GM19023 (cell line): Measurements from ENCODE around the gene SLC25A51.
A peak's percentile ranks its signal among the peaks of the same experiment; 100 is the strongest.
"Not testable (repeated sequence)": the region's sequence is repeated elsewhere in the genome, so short reads cannot be mapped to it uniquely, and the experiment has no call there.

ENCODE experiments used
- ATAC-seq: cut with Tn5 transposase; IDR thresholded peaks from one replicate; pipeline ENCODE4 v1.9.1; 2021; ENCODE audit warnings: mild to moderate bottlenecking, moderate library complexity; ENCODE audit not compliant: unreplicated experiment

The SLC25A51 gene

DNA sequence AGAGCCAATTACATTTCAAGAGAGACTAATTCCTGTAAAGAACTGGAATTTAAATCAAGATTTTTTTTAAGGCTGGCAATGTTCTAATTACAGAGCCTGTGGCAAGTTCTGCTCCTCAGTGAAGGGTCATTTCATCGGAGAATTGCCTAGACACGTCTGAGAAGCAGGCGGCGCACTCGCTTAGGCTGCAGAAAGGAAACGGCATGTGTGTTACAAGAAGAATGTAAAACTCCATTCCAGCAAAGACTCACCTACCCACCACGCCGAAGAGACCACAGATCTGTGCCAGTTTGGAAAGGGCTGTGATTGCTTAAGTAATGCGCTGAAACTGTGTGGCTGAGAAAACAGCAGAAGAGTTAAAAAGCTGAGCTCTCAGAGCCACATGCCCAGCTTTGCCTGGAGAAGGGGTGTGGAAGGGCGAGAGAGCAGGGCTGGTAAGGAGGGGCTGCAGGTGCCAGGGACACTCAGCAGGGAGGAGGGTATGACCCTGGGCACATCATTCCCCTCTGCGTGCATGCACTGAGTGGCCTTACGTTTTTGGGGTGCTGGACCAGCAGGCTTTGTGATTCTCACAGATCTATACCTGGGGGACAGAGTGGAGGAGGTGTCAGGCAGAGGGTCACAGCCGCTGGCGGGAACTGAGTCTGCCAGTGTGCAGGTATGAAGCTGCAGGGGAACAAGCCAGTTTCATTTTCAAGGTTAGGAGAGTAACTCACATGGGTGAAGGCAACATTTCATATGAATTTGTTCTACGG lies 17.8 kb upstream of the SLC25A51 start:
- ATAC-seq = no peak

DNA sequence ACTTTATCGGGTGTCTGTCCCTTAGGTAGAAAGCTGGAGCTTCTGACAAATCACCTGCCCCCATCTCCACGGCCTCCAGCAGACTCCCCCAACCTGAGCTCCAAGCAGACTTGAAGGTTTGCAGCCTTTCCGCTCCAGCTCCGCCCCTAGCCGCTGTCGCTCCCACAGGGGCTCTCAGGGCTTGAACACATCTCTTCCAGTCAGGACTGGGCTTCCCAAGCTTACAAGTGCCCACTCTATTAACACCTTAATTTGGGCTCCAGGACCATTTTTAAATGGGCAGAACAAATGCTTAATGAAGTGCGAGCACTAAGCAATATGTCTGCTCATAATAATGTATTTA lies 17.2 kb upstream of the SLC25A51 start:
- ATAC-seq = no peak

DNA sequence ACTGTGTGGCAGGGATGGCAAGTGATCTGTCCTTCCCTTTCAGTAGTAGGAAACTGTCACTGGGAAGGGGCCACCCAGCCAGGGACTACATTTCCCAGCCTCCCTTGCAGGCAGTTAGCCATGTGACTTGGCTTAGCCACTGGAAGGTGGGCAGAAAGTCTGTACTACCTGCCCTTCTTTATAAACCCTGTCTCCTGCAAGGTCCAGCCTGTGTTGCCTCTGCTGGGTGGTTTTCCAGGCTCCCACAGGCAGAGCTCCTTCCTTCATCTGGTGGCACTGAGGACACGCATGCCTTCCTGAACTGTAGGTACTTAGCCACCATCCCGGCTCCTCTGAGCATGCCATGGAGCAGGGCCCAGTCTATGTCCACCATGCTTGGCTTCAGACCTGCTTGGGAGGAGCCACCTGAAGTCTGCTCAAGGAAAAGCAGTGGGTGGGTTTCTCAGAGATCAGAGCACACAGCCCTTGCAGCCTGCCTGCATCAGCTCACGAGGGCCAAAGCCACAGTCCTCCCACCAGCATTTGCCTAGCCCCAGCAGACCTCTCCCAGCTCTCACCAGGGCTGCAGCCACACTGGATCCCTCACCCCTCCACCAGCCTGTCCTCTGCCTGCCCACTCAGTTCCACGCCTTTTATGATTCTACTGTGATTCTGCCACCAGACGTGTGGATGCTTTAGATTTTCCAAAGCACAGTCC lies 16.7 kb upstream of the SLC25A51 start:
- ATAC-seq = peak; percentile 65

DNA sequence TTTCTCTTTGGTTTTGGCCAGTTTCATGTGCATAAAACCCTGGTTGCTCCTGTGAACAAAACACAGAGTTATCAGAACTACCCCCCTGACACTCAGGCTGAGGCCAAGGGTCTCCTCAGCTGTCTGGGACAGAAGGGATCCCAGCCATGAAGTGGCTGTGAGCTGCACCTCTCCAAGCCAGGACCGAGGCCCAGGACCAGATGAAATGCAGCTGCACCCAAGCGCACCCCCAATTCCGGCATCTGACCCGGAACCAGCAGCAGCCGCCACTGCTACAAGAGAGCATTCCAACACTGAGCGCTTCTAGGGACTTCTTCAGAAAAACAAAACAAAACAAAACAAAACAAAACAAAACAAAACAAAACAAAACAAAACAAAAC lies 16.0 kb upstream of the SLC25A51 start:
- ATAC-seq = no peak

DNA sequence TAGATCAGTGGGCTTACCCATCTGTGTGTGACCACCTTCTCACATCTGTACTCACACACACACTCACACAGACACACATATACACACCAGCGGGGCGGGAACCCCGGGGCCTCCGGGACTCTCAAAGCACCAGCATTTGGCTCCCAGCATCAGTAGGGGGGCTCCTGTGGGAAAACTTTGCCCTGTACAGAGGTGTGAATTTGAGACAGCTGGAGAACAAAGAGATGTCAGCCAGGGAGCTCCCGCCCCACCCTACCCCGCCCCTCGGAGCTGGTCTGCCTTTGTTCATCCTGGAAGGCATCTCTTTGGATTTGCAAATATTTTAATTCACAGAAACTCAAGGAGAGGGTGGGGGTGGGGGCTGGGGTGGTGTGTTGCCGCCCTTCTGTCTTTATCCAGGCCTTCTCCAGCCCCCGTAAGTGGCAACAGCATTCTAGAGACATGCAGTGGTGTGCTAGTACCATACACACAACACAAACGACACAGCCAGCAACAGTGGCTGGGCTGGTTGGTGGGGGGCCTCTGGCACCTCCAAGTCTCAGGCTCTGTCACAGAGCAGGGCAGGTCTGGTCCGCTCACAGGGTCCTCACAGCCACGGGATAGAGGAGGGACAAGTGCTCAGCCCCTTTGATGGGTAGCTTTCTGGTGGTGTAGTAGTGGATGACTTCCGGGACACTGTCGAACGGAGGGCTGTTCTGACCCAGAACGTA lies 15.5 kb upstream of the SLC25A51 start:
- no peak for ATAC-seq

GRCh38 chr9:37918665-37919170 lies 14.8 kb upstream of the SLC25A51 start:
- ATAC-seq = no peak

- ATAC-seq = no peak
These were observed 14.1 kb upstream of the SLC25A51 start for GRCh38 chr9:37917801-37918664.

GRCh38 chr9:37917313-37917731 lies 13.4 kb upstream of the SLC25A51 start:
- ATAC-seq = no peak

DNA sequence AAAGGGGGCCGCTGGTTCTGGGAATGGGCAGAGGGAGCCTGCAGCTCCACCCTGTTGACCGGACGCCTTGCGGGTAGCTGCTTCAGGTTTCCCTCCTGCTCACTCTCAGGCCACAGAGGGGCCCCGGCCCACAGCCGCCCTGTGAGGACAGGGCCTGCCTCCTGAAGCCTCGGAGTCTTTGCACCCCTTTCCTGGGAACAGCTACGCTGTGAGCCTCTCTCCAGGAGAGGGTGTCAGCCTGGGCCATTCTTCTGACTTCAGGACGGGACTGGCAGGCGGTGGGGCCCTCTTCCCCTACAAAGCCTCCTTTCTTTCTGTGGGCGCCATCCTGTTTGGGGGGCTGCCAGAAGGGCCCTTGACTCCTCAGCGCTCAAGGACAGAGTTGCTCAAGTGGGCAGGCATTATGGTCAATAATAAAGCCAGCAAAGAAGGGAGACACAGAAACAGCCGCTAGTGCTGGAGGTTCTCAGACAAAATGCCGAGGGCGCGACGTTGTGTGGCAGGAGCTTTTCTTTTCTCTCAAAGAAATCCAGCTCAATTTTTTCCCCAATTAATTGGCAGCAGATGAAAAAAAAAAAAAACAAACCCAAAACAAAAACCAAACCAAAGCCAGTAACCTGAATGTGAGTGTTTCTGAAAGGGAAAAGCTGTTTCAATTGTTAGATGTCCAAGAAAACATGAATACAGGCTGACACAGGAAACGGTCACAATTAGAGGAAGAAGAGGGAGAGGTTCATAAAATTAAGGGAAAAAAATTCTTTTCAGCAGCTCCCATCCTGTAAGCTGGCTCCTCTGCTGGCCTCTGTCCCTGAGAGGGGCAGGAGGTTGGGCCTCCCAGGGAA lies 12.8 kb upstream of the SLC25A51 start:
- no peak for ATAC-seq

GRCh38 chr9:37915911-37916470 lies 12.1 kb upstream of the SLC25A51 start:
- no peak for ATAC-seq

- ATAC-seq = no peak
These were observed 10.9 kb upstream of the SLC25A51 start for GRCh38 chr9:37914701-37915358.

DNA sequence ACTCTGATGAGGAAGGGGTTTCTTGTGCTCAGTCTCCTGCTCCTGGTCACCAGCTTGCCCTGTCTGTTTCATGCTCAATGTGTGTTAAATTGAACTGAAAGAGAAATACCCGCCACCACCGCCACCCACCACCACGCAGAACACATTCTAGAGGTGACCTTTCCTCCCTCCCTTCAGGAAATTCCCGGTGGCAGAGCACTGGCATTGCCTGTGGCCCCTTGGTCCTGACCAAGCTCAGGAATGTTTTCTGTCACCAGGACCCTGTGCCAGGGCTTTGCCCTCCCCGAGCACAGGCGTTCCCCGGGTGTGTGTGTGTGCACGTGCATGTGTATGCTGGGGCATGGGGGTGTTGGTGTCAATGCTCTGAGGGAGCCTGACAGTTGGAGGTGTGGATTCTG lies 10.2 kb upstream of the SLC25A51 start:
- no peak for ATAC-seq

DNA sequence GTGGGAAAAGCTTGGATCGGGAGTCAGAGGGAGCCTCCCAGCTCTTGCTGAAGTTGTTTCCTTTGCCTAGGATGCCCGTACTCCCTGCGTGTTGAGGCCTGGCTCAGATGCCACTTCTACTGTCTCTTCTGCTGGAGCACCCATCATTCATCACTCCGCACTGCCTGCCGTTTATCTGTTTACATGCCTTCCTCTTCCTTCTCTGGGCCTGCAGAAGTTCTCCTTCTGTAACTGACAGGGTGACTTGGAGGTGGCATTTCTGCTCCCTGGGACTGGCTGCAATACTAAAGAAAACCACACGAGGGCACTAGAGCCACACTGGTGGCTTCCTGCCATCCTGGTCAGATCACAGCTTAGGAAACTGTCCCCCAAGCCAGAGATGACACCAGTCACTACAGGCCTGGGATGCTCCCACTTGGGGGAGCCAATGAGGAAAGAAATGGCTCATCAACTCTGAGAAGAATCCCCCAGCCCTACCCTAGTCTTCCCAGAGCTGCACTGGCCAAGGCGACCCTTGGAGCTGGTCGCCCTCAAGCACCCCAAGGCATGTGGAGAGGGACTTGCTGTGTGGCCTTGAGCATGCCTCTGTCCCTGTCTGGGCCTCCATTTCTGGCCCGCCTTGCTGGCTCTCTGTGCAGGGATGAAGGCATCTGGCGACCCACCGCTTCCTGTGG lies 9.7 kb upstream of the SLC25A51 start:
- peak; percentile 76 for ATAC-seq

DNA sequence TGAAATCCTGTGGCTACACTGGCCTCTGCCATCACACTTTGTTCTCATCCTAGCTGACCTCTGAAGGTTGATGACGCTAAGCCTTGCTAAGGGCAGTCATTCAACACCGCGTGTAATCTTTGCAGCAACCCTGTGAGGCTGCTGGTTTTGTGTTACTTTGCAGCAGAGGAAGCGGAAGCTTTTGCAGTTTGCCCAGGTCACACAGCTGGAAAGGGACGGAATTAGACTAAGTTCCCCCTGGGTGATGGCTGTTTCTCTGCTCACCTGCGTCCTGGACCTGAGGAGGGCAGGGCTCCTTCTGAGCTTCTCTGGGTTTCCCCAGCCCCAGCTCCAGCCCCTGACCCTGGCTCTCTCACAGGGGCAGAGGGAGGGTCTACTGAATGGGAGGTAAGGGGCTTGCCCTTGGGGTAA lies 7.3 kb upstream of the SLC25A51 start:
- ATAC-seq = no peak

DNA sequence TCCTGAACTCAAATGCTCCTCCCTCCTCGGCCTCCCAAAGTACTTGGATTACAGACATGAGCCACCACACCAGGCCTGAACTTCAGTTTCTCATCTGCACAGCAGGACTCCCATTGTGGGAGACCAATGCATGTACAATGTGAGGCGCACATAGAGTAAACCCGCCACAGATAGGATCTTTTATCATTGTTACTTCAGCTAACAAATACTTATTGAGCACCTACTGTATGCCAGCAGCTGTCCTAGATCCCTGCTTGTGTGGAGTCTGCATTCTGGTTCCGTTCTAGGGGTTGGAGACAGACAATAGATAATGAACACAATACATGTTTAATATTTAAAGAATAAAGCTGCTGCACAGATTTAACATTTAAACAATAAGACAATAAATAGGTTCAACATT lies 6.3 kb upstream of the SLC25A51 start:
- no peak for ATAC-seq

DNA sequence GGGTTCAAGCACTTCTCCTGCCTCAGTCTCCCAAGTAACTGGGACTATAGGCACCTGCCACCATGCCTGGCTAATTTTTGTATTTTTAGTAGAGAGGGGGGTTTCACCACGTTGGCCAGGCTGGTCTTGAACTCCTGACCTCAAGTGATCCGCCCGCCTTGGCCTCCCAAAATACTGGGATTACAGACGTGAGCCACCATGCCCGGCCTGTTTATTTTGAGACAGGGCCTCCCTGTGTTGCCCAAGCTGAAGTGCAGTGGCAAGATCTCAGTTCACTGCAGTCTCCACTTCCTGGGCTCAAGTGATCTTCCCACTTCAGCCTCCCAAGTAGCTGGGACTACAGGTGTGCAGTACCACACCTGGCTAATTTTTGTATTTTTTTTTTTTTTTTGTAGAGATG lies 5.9 kb upstream of the SLC25A51 start:
- ATAC-seq = not testable (repeated sequence)

- no peak for ATAC-seq
These were observed 5.4 kb upstream of the SLC25A51 start for GRCh38 chr9:37909326-37909725.

DNA sequence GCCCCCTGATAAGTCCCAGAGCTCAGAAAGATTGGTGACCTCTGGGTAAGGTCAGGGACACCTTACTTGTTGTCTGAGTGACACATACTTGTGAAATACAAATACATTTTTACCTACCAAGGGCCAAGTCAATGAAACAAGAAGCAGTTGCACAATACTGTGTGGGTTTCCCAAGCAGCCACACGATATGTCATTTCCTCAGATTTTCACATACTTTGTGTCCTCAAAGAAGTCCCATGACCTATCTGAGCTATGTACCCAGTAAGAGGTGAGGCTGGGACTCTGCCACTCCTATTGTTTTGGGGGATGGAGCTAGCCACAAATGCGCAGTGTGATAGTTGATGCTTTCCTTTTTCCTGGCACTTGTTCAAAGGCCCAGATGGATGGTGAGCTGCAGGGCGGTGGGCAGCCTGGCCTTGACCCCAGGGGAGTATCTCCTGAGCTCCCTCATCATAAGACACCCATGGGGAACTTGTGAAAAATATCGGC lies 4.8 kb upstream of the SLC25A51 start:
- ATAC-seq = no peak
